Peyer's patch (tissue), 4 donors: ENCODE data around the gene GADL1. TPM values are rescaled to one million over a fixed set of nuclear protein-coding genes. Genes with fewer than 3 reads are reported as not detected.
A peak's percentile ranks its signal among the peaks of the same experiment; 100 is the strongest.

Experiments used
- DNase-seq, 3 donors: peaks; one replicate each; pipeline ENCODE4 v3.0.0-alpha.2; 2017 to 2019
- H3K27ac ChIP-seq, 4 donors: fragments of 200-600 bp; sonication (generic); one replicate each; pipeline ENCODE4 v1.5.1; 2016 to 2019
- H3K27me3 ChIP-seq, 2 donors: fragments of 200-600 bp; sonication (generic); one replicate each; pipeline ENCODE4 v1.5.1; 2019
- H3K36me3 ChIP-seq, 3 donors: fragments of 200-600 bp; sonication (generic); one replicate each; pipeline ENCODE4 v1.5.1; 2016 to 2019
- H3K4me1 ChIP-seq, 4 donors: fragments of 200-600 bp; sonication (generic); one replicate each; pipeline ENCODE4 v1.5.1; 2016 to 2019
- H3K4me3 ChIP-seq, 4 donors: fragments of 200-600 bp; sonication (generic); 1 replicate in 3 of 4; 2 replicates in 1 of 4; pipeline ENCODE4 v1.5.1; 2016 to 2019; ENCODE audit warnings: mild to moderate bottlenecking in 1 of 4
- H3K9me3 ChIP-seq, 4 donors: fragments of 200-600 bp; sonication (generic); one replicate each; pipeline ENCODE4 v1.5.1; 2016 to 2019; ENCODE audit warnings: mild to moderate bottlenecking in 1 of 4
- CTCF ChIP-seq, 6 experiments: fragments of 450-650 bp in 4 of 6; fragments of 200-600 bp in 2 of 6; sonication (generic) in 1 of 6; IDR thresholded peaks; one replicate each; pipeline ENCODE4 v1.5.1; 2017 to 2019; ENCODE audit warnings: antibody characterized with exemption in 6 of 6, mild to moderate bottlenecking in 3 of 6, moderate library complexity in 1 of 6
- POLR2A ChIP-seq, 2 donors: fragments of 450-650 bp; IDR thresholded peaks; one replicate each; pipeline ENCODE4 v1.5.1; 2017; ENCODE audit warnings: antibody characterized with exemption in 2 of 2, mild to moderate bottlenecking in 2 of 2, moderate library complexity in 2 of 2
- total RNA-seq, 4 donors: library from RNA; depleted of rRNA; stranded (reverse); fragments of >200 nt; gene quantifications; one replicate each; pipeline ENCODE4 v1.1.0, GENCODE V29; 2016

Gene GADL1
- total RNA-seq, 4 donors from 2014 or later = not detected

GRCh38 chr3:30753766-30754165, 140.7 kb downstream of the GADL1 start:
- H3K9me3 ChIP-seq = no peaks in the 10 kb centered on the region
- H3K4me3 ChIP-seq = no peak overlapping the region
- no peak overlapping the region for H3K27ac ChIP-seq
- H3K4me1 ChIP-seq = no peaks in the 10 kb centered on the region
- TF ChIP-seq CTCF (IDR thresholded peaks at IDR 0.05) (no peak), POLR2A (IDR thresholded peaks at IDR 0.05) (no peak)
- DNase-seq = no peak
- H3K27me3 ChIP-seq = no peaks in the 10 kb centered on the region
- no peaks in the 10 kb centered on the region for H3K36me3 ChIP-seq

GRCh38 chr3:30752970-30753369, 141.5 kb downstream of the GADL1 start:
- TF ChIP-seq POLR2A (IDR thresholded peaks at IDR 0.05) = no peak
- H3K27ac ChIP-seq = no peak overlapping the region
- no peaks in the 10 kb centered on the region for H3K4me1 ChIP-seq
- H3K9me3 ChIP-seq = no peaks in the 10 kb centered on the region
- DNase-seq = peak in 1 of 3 donors; percentile 62
- H3K4me3 ChIP-seq = no peak overlapping the region
- no peaks in the 10 kb centered on the region for H3K27me3 ChIP-seq
- H3K36me3 ChIP-seq = no peaks in the 10 kb centered on the region

GRCh38 chr3:30752491-30752890, 142.0 kb downstream of the GADL1 start:
- H3K4me3 ChIP-seq = no peak overlapping the region
- no peak overlapping the region for H3K27ac ChIP-seq
- H3K4me1 ChIP-seq = no peaks in the 10 kb centered on the region
- no peaks in the 10 kb centered on the region for H3K9me3 ChIP-seq
- H3K36me3 ChIP-seq = no peaks in the 10 kb centered on the region
- DNase-seq = no peak
- no peaks in the 10 kb centered on the region for H3K27me3 ChIP-seq
- TF ChIP-seq CTCF (IDR thresholded peaks at IDR 0.05) (no peak), POLR2A (IDR thresholded peaks at IDR 0.05) (no peak)

GRCh38 chr3:30751610-30752299, 142.7 kb downstream of the GADL1 start:
- peak in 2 of 6 experiments; percentile 20 to 38 for TF ChIP-seq CTCF (IDR thresholded peaks at IDR 0.05)
- TF ChIP-seq POLR2A (IDR thresholded peaks at IDR 0.05) = no peak
- no peaks in the 10 kb centered on the region for H3K4me1 ChIP-seq
- H3K9me3 ChIP-seq = no peaks in the 10 kb centered on the region
- no peaks in the 10 kb centered on the region for H3K27me3 ChIP-seq
- DNase-seq = no peak
- no peaks in the 10 kb centered on the region for H3K36me3 ChIP-seq
- no peak overlapping the region for H3K27ac ChIP-seq
- H3K4me3 ChIP-seq = no peak overlapping the region

- no peak for TF ChIP-seq CTCF (IDR thresholded peaks at IDR 0.05)
- TF ChIP-seq POLR2A (IDR thresholded peaks at IDR 0.05) = no peak
- Histone ChIP-seq H3K9me3 (no peaks in the 10 kb centered on the region), H3K4me3 (no peak overlapping the region), H3K36me3 (no peaks in the 10 kb centered on the region), H3K4me1 (no peaks in the 10 kb centered on the region), H3K27ac (no peak overlapping the region), H3K27me3 (no peaks in the 10 kb centered on the region)
- DNase-seq = no peak
Observed at GRCh38 chr3:30750967-30751366, 143.5 kb downstream of the GADL1 start.

GRCh38 chr3:30749230-30749629, 145.2 kb downstream of the GADL1 start:
- DNase-seq = no peak
- no peaks in the 10 kb centered on the region for H3K4me1 ChIP-seq
- TF ChIP-seq CTCF (IDR thresholded peaks at IDR 0.05) = no peak
- TF ChIP-seq POLR2A (IDR thresholded peaks at IDR 0.05) = no peak
- no peaks in the 10 kb centered on the region for H3K9me3 ChIP-seq
- no peaks in the 10 kb centered on the region for H3K27me3 ChIP-seq
- no peak overlapping the region for H3K4me3 ChIP-seq
- H3K36me3 ChIP-seq = no peaks in the 10 kb centered on the region
- no peak overlapping the region for H3K27ac ChIP-seq
